ENCODE results near the gene PNCK. TPM values are rescaled to one million over a fixed set of nuclear protein-coding genes. Genes with fewer than 3 reads are reported as not detected.
"Not testable (repeated sequence)": the region's sequence is repeated elsewhere in the genome, so short reads cannot be mapped to it uniquely, and the experiment has no call there.

PNCK gene
- total RNA-seq, 1 donor from 2014 or later: 1.6 TPM

- peak within 1 kb of the TSS; percentile 51 for H3K4me3 ChIP-seq (ENCODE audit: low read depth, low read length)
- peaks cover 14% of the 10 kb centered on the region for H3K27me3 ChIP-seq (ENCODE audit: control insufficient read depth, insufficient read depth, low read length)
- no peaks in the 10 kb centered on the region for H3K36me3 ChIP-seq (ENCODE audit: control insufficient read depth, insufficient read depth, low read length)
- TF ChIP-seq CTCF (IDR thresholded peaks at IDR 0.05; ENCODE audit: insufficient read depth, low read length, poor library complexity, severe bottlenecking): peak; percentile 44
- DNase-seq (ENCODE audit: low read depth): no peak
Measured at GRCh38 chrX:153687121-153688039, 13.8 kb upstream of the PNCK start, which contains the start of gene SLC6A8. Gene SLC6A8 (plus strand): TSS chrX:153687926. CDS start chrX:153688575, 649 bp downstream.

GRCh38 chrX:153686711-153687110, 13.1 kb upstream of the PNCK start:
- TF ChIP-seq CTCF (IDR thresholded peaks at IDR 0.05; ENCODE audit: insufficient read depth, low read length, poor library complexity, severe bottlenecking): no peak
- no peak for DNase-seq (ENCODE audit: low read depth)
- H3K27me3 ChIP-seq (ENCODE audit: control insufficient read depth, insufficient read depth, low read length): peaks cover 14% of the 10 kb centered on the region
- H3K4me3 ChIP-seq (ENCODE audit: low read depth, low read length): no peak overlapping the region
- no peaks in the 10 kb centered on the region for H3K36me3 ChIP-seq (ENCODE audit: control insufficient read depth, insufficient read depth, low read length)

- no peak overlapping the region for H3K4me3 ChIP-seq (ENCODE audit: low read depth, low read length)
- TF ChIP-seq CTCF (IDR thresholded peaks at IDR 0.05; ENCODE audit: insufficient read depth, low read length, poor library complexity, severe bottlenecking): no peak
- H3K27me3 ChIP-seq (ENCODE audit: control insufficient read depth, insufficient read depth, low read length): peaks cover 14% of the 10 kb centered on the region
- no peaks in the 10 kb centered on the region for H3K36me3 ChIP-seq (ENCODE audit: control insufficient read depth, insufficient read depth, low read length)
- no peak for DNase-seq (ENCODE audit: low read depth)
Measured at GRCh38 chrX:153685751-153686696, 12.4 kb upstream of the PNCK start.

- peaks cover 14% of the 10 kb centered on the region for H3K27me3 ChIP-seq (ENCODE audit: control insufficient read depth, insufficient read depth, low read length)
- H3K4me3 ChIP-seq (ENCODE audit: low read depth, low read length): no peak overlapping the region
- DNase-seq (ENCODE audit: low read depth): no peak
- no peak for TF ChIP-seq CTCF (IDR thresholded peaks at IDR 0.05; ENCODE audit: insufficient read depth, low read length, poor library complexity, severe bottlenecking)
- H3K36me3 ChIP-seq (ENCODE audit: control insufficient read depth, insufficient read depth, low read length): no peaks in the 10 kb centered on the region
Measured at GRCh38 chrX:153685156-153685536, 11.5 kb upstream of the PNCK start.

- no peak overlapping the region for H3K4me3 ChIP-seq (ENCODE audit: low read depth, low read length)
- TF ChIP-seq CTCF (IDR thresholded peaks at IDR 0.05; ENCODE audit: insufficient read depth, low read length, poor library complexity, severe bottlenecking): no peak
- no peak for DNase-seq (ENCODE audit: low read depth)
Measured at GRCh38 chrX:153684467-153685155, 11.0 kb upstream of the PNCK start.

GRCh38 chrX:153683486-153683885, 9.9 kb upstream of the PNCK start:
- peaks cover 14% of the 10 kb centered on the region for H3K27me3 ChIP-seq (ENCODE audit: control insufficient read depth, insufficient read depth, low read length)
- not testable (repeated sequence) for H3K36me3 ChIP-seq (ENCODE audit: control insufficient read depth, insufficient read depth, low read length); H3K4me3 ChIP-seq (ENCODE audit: low read depth, low read length); DNase-seq (ENCODE audit: low read depth)

More at GRCh38 chrX:153684467-153685155, 11.0 kb upstream of the PNCK start:
- Histone ChIP-seq H3K27me3 (ENCODE audit: control insufficient read depth, insufficient read depth, low read length) (peaks cover 14% of the 10 kb centered on the region), H3K36me3 (ENCODE audit: control insufficient read depth, insufficient read depth, low read length) (no peaks in the 10 kb centered on the region)

Measured in kidney epithelial cell (primary cell).